SK-N-SH (cell line): ENCODE results near the gene CPS1.

Experiments
- FOXM1 ChIP-seq: IDR thresholded peaks from 2 replicates; pipeline ENCODE4 v1.4.0; 2012; ENCODE audit warnings: low read depth, mild to moderate bottlenecking
- TAF1 ChIP-seq: IDR thresholded peaks from 2 replicates; pipeline ENCODE4 v1.6.1; 2012; ENCODE audit warnings: low read depth, mild to moderate bottlenecking, low read length, moderate library complexity, borderline replicate concordance
- TF ChIP-seq, protein P1 (sequence below): fragments of 200-600 bp; sonication (generic); IDR thresholded peaks from 2 replicates; pipeline ENCODE4 v1.6.1; 2017; ENCODE audit warnings: antibody characterized with exemption, mild to moderate bottlenecking, moderate library complexity

DNA sequence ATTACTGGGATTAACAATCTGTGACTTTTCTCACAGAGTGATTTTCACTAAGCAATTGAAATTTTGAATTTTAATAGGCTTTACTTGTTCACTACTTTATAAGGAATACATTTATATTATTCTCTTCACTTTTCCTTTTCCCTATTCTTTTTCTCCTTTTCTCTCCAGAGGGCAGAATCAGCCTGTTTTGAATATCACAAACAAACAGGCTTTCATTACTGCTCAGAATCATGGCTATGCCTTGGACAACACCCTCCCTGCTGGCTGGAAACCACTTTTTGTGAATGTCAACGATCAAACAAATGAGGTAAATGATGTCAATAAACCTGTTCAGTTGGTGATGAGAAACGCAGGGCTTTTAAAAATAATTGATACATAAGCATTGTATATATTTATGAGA, 35.3 kb downstream of the CPS1 start:
- no peak for TF ChIP-seq TAF1
- TF ChIP-seq FOXM1, result no peak
- TF ChIP-seq, protein P1, sequence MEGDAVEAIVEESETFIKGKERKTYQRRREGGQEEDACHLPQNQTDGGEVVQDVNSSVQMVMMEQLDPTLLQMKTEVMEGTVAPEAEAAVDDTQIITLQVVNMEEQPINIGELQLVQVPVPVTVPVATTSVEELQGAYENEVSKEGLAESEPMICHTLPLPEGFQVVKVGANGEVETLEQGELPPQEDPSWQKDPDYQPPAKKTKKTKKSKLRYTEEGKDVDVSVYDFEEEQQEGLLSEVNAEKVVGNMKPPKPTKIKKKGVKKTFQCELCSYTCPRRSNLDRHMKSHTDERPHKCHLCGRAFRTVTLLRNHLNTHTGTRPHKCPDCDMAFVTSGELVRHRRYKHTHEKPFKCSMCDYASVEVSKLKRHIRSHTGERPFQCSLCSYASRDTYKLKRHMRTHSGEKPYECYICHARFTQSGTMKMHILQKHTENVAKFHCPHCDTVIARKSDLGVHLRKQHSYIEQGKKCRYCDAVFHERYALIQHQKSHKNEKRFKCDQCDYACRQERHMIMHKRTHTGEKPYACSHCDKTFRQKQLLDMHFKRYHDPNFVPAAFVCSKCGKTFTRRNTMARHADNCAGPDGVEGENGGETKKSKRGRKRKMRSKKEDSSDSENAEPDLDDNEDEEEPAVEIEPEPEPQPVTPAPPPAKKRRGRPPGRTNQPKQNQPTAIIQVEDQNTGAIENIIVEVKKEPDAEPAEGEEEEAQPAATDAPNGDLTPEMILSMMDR, result no peak
